HG02759 (cell line): Measurements from ENCODE around the gene ANKRD16.
A peak's percentile ranks its signal among the peaks of the same experiment; 100 is the strongest.
"Not testable (repeated sequence)": the region's sequence is repeated elsewhere in the genome, so short reads cannot be mapped to it uniquely, and the experiment has no call there.

Experiments used
- ATAC-seq: cut with Tn5 transposase; IDR thresholded peaks from one replicate; pipeline ENCODE4 v1.9.1; 2021; ENCODE audit warnings: mild to moderate bottlenecking, moderate library complexity; ENCODE audit not compliant: unreplicated experiment

The ANKRD16 gene

GRCh38 chr10:5889624-5890451 lies at the start of gene ANKRD16, which contains the start of gene FBH1:
Gene ANKRD16, minus strand, starts transcription at chr10:5889893. Its CDS starts 539 bp downstream, at chr10:5889354.
Gene FBH1, plus strand, starts transcription at chr10:5890243. Its CDS starts 103 bp downstream, at chr10:5890346.
- ATAC-seq: peak; percentile 86

GRCh38 chr10:5938291-5938690 lies 48.6 kb upstream of the ANKRD16 start:
- ATAC-seq: no peak

GRCh38 chr10:5937016-5937415 lies 47.3 kb upstream of the ANKRD16 start:
- ATAC-seq: no peak

- ATAC-seq: no peak
These were observed 45.9 kb upstream of the ANKRD16 start for GRCh38 chr10:5935628-5936027.

GRCh38 chr10:5933909-5934546 lies 44.3 kb upstream of the ANKRD16 start:
- no peak for ATAC-seq

- no peak for ATAC-seq
These were observed 42.7 kb upstream of the ANKRD16 start for GRCh38 chr10:5932345-5932744.

GRCh38 chr10:5930272-5930671 lies 40.6 kb upstream of the ANKRD16 start:
- no peak for ATAC-seq

- ATAC-seq: no peak
These were observed 39.7 kb upstream of the ANKRD16 start for GRCh38 chr10:5929442-5929841.

GRCh38 chr10:5927306-5927705 lies 37.6 kb upstream of the ANKRD16 start:
- ATAC-seq: no peak

- ATAC-seq: no peak
These were observed 35.2 kb upstream of the ANKRD16 start for GRCh38 chr10:5924889-5925288.

GRCh38 chr10:5921746-5922145 lies 32.1 kb upstream of the ANKRD16 start:
- ATAC-seq: no peak

- ATAC-seq: no peak
These were observed 29.9 kb upstream of the ANKRD16 start for GRCh38 chr10:5919568-5919967.

- no peak for ATAC-seq
These were observed 29.1 kb upstream of the ANKRD16 start for GRCh38 chr10:5918763-5919162.

- no peak for ATAC-seq
These were observed 27.6 kb upstream of the ANKRD16 start for GRCh38 chr10:5917305-5917704.

GRCh38 chr10:5915451-5915850 lies 25.8 kb upstream of the ANKRD16 start:
- no peak for ATAC-seq

GRCh38 chr10:5913736-5914135 lies 24.0 kb upstream of the ANKRD16 start:
- no peak for ATAC-seq

- no peak for ATAC-seq
These were observed 22.0 kb upstream of the ANKRD16 start for GRCh38 chr10:5911670-5912069.

- no peak for ATAC-seq
These were observed 20.8 kb upstream of the ANKRD16 start for GRCh38 chr10:5910323-5911100.

GRCh38 chr10:5908676-5909075 lies 19.0 kb upstream of the ANKRD16 start:
- ATAC-seq: not testable (repeated sequence)

- ATAC-seq: no peak
These were observed 17.0 kb upstream of the ANKRD16 start for GRCh38 chr10:5906651-5907050.

GRCh38 chr10:5905854-5906507 lies 16.3 kb upstream of the ANKRD16 start:
- no peak for ATAC-seq
